Activated CD8-positive, alpha-beta T cell treated with anti-CD3 and anti-CD28 coated beads for 36 hours (primary cell): ENCODE results near the gene HBS1L. TPM values are rescaled to one million over a fixed set of nuclear protein-coding genes. Genes with fewer than 3 reads are reported as not detected.

Source experiments
- ATAC-seq: fragments of 200-7000 bp; cut with Tn5 transposase; one replicate; pipeline ENCODE4 v1.10.0; 2021; ENCODE audit warnings: mild to moderate bottlenecking, moderate library complexity
- CTCF ChIA-PET: fragments of 350-600 bp; sonication (Branson Sonifier 250); formaldehyde crosslinking; loops from one replicate; lab custom pipeline; 2021; ENCODE audit warnings: antibody characterized with exemption; lab: Charles Lee
- POLR2A ChIA-PET: fragments of 350-600 bp; sonication (Branson Sonifier 250); formaldehyde crosslinking; loops from one replicate; lab custom pipeline; 2021; ENCODE audit warnings: antibody characterized with exemption; lab: Charles Lee
- DNase-seq: peaks from one replicate; pipeline ENCODE4 v3.0.0-alpha.2; 2020
- H3K27ac Mint-ChIP-seq: one replicate; pipeline ENCODE4 v1.8.0; 2021; ENCODE audit warnings: mild to moderate bottlenecking, mixed read lengths
- H3K27me3 Mint-ChIP-seq: one replicate; pipeline ENCODE4 v1.8.0; 2021; ENCODE audit warnings: mixed read lengths
- H3K36me3 Mint-ChIP-seq: one replicate; pipeline ENCODE4 v1.8.0; 2021; ENCODE audit warnings: low read depth, mixed read lengths
- H3K4me1 Mint-ChIP-seq: one replicate; pipeline ENCODE4 v1.8.0; 2021; ENCODE audit warnings: low read depth, mixed read lengths
- H3K4me3 Mint-ChIP-seq: one replicate; pipeline ENCODE4 v1.8.0; 2021; ENCODE audit warnings: mild to moderate bottlenecking, moderate library complexity, mixed read lengths
- H3K9me3 Mint-ChIP-seq: one replicate; pipeline ENCODE4 v1.8.0; 2021; ENCODE audit warnings: mixed read lengths
- CTCF ChIP-seq: fragments of 200-600 bp; IDR thresholded peaks from one replicate; pipeline ENCODE4 v1.8.0; 2022; ENCODE audit warnings: antibody characterized with exemption, mild to moderate bottlenecking
- intact Hi-C: fragments of 100-400 bp; cut with micrococcal nuclease; formaldehyde crosslinking; loops from one replicate; pipeline ENCODE4 v1.10.0; 2022
- total RNA-seq, 2 experiments: library from RNA; stranded (reverse); gene quantifications; one replicate each; pipeline ENCODE4 v1.2.3, GENCODE V29; 2021

HBS1L gene
- total RNA-seq, 2 experiments from 2014 or later: 146 to 147 TPM

GRCh38 chr6:134964451-134965203 lies 90.0 kb downstream of the HBS1L start:
- Mint-ChIP-seq H3K27me3 (no peaks in the 10 kb centered on the region), H3K27ac (no peak overlapping the region), H3K4me1 (peaks cover 9% of the 10 kb centered on the region), H3K36me3 (peaks cover 60% of the 10 kb centered on the region), H3K9me3 (peaks cover 2% of the 10 kb centered on the region), H3K4me3 (no peak overlapping the region)
- ChIA-PET CTCF (no interaction called here), POLR2A (interaction anchor here (1.3 kb wide), 1 partner anchor 56 kb away, joined by 3 read pairs; no protein-coding TSS in a partner anchor)
- DNase-seq (no peak), ATAC-seq (no peak)
- TF ChIP-seq CTCF: no peak
- intact Hi-C loops: no loop called here

- Mint-ChIP-seq H3K27ac (no peak overlapping the region), H3K27me3 (no peaks in the 10 kb centered on the region), H3K4me1 (peaks cover 9% of the 10 kb centered on the region), H3K4me3 (no peak overlapping the region), H3K9me3 (peaks cover 6% of the 10 kb centered on the region), H3K36me3 (peaks cover 61% of the 10 kb centered on the region)
- TF ChIP-seq CTCF: no peak
- DNase-seq (no peak), ATAC-seq (no peak)
- intact Hi-C loops: no loop called here
- CTCF ChIA-PET: interaction anchor here (3.4 kb wide), 1 partner anchor 22 kb away, joined by 10 read pairs; no protein-coding TSS in a partner anchor
- POLR2A ChIA-PET: no interaction called here
Observed at GRCh38 chr6:134962421-134962820, 92.2 kb downstream of the HBS1L start.

- no peak for DNase-seq
- no peaks in the 10 kb centered on the region for H3K27me3 Mint-ChIP-seq
- H3K36me3 Mint-ChIP-seq: peaks cover 55% of the 10 kb centered on the region
- no peak overlapping the region for H3K4me3 Mint-ChIP-seq
- no peak for TF ChIP-seq CTCF
- H3K27ac Mint-ChIP-seq: no peak overlapping the region
- peaks cover 17% of the 10 kb centered on the region for H3K4me1 Mint-ChIP-seq
- CTCF ChIA-PET: interaction anchor here (3.4 kb wide), 1 partner anchor 21 kb away, joined by 10 read pairs; no protein-coding TSS in a partner anchor
- peaks cover 6% of the 10 kb centered on the region for H3K9me3 Mint-ChIP-seq
- POLR2A ChIA-PET: no interaction called here
- intact Hi-C loops: no loop called here
- no peak for ATAC-seq
Observed at GRCh38 chr6:134961366-134961765, 93.3 kb downstream of the HBS1L start.

GRCh38 chr6:134959603-134960002 lies 95.0 kb downstream of the HBS1L start:
- H3K4me3 Mint-ChIP-seq: no peak overlapping the region
- POLR2A ChIA-PET: no interaction called here
- H3K36me3 Mint-ChIP-seq: peaks cover 47% of the 10 kb centered on the region
- no peaks in the 10 kb centered on the region for H3K27me3 Mint-ChIP-seq
- CTCF ChIA-PET: interaction anchor here (3.4 kb wide), 1 partner anchor 19 kb away, joined by 10 read pairs; no protein-coding TSS in a partner anchor
- peaks cover 25% of the 10 kb centered on the region for H3K4me1 Mint-ChIP-seq
- intact Hi-C loops: no loop called here
- no peak for ATAC-seq
- H3K9me3 Mint-ChIP-seq: peaks cover 6% of the 10 kb centered on the region
- DNase-seq: no peak
- TF ChIP-seq CTCF: no peak
- H3K27ac Mint-ChIP-seq: no peak overlapping the region

- H3K4me3 Mint-ChIP-seq: no peak overlapping the region
- CTCF ChIA-PET: no interaction called here
- H3K9me3 Mint-ChIP-seq: peaks cover 6% of the 10 kb centered on the region
- no peak for DNase-seq
- no peak overlapping the region for H3K27ac Mint-ChIP-seq
- H3K27me3 Mint-ChIP-seq: no peaks in the 10 kb centered on the region
- H3K4me1 Mint-ChIP-seq: peaks cover 23% of the 10 kb centered on the region
- intact Hi-C loops: no loop called here
- no peak for TF ChIP-seq CTCF
- peaks cover 26% of the 10 kb centered on the region for H3K36me3 Mint-ChIP-seq
- POLR2A ChIA-PET: no interaction called here
- ATAC-seq: no peak
Observed at GRCh38 chr6:134956676-134957075, 97.9 kb downstream of the HBS1L start.
